ENCODE results near the gene ULK1.

The ULK1 gene

GRCh38 chr12:131921866-131922769 lies 27.7 kb downstream of the ULK1 start:
- no peak for DNase-seq

- no peak for DNase-seq
Observed at GRCh38 chr12:131922772-131923171, 28.4 kb downstream of the ULK1 start.

GRCh38 chr12:131923260-131923659 lies 28.8 kb downstream of the ULK1 start:
- no peak for DNase-seq

GRCh38 chr12:131927110-131928079 lies 33.0 kb downstream of the ULK1 start:
- no peak for DNase-seq

- DNase-seq: no peak
Observed at GRCh38 chr12:131928080-131928710, 33.8 kb downstream of the ULK1 start.

GRCh38 chr12:131928711-131929580 lies 34.5 kb downstream of the ULK1 start, which contains the start of gene PUS1:
Gene PUS1 (plus strand): TSS chr12:131929276. CDS start chr12:131929723, 447 bp downstream.
- peak; percentile 91 for DNase-seq

- peak; percentile 34 for DNase-seq
Observed at GRCh38 chr12:131929581-131930456, 35.4 kb downstream of the ULK1 start.

- DNase-seq: no peak
Observed at GRCh38 chr12:131930510-131930909, 36.1 kb downstream of the ULK1 start.

- DNase-seq: no peak
Observed at GRCh38 chr12:131933387-131933786, 39.0 kb downstream of the ULK1 start.

- no peak for DNase-seq
Observed at GRCh38 chr12:131934535-131934934, 40.1 kb downstream of the ULK1 start.

- no peak for DNase-seq
Observed at GRCh38 chr12:131938082-131938481, 43.7 kb downstream of the ULK1 start.

- DNase-seq: no peak
Observed at GRCh38 chr12:131939007-131939406, 44.6 kb downstream of the ULK1 start.

GRCh38 chr12:131940141-131940547 lies 45.7 kb downstream of the ULK1 start:
- no peak for DNase-seq

GRCh38 chr12:131941116-131941986 lies 46.9 kb downstream of the ULK1 start:
- DNase-seq: no peak

- no peak for DNase-seq
Observed at GRCh38 chr12:131941987-131942341, 47.5 kb downstream of the ULK1 start.

GRCh38 chr12:131942671-131943070 lies 48.2 kb downstream of the ULK1 start:
- no peak for DNase-seq

GRCh38 chr12:131943389-131943788 lies 49.0 kb downstream of the ULK1 start:
- no peak for DNase-seq

- DNase-seq: no peak
Observed at GRCh38 chr12:131943876-131944275, 49.5 kb downstream of the ULK1 start.

GRCh38 chr12:131944601-131945251 lies 50.3 kb downstream of the ULK1 start:
- DNase-seq: no peak
